Measurements from ENCODE around the gene SSBP1. TPM values are rescaled to one million over a fixed set of nuclear protein-coding genes. Genes with fewer than 3 reads are reported as not detected.
A peak's percentile ranks its signal among the peaks of the same experiment; 100 is the strongest.

Gene SSBP1
- total and polyA plus RNA-seq, 2 of the 4 experiments (the other 2 are of a cell fraction): 158 to 204 TPM

DNA sequence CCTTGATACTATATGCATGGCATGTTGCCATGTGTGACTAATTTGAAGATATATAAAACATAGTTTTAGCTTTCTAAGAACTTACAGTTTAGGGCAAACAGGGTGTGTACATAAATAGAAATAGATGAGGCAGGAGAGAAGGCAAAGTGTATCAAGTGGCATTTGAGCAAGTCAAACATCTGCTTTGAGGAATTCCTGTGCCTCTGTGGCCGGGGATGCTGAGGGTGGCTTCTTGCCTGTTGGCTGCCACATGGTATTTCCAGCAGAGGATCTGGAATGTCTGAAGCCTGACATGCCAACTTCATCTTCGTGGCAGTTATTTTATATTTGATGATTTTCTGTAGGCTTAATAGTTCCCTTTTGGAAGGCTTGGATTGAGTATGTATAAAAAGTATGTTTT is 6.0 kb downstream of the SSBP1 start:
- H3K27ac ChIP-seq (ENCODE audit: insufficient read depth, low read length): no peak overlapping the region
- intact Hi-C loops (cut with micrococcal nuclease): no loop called here

More for the DNA sequence above, 6.0 kb downstream of the SSBP1 start:
- no CpG with 5 or more reads among the region's 2 CpGs for WGBS, 2 experiments (ENCODE audit: extremely low coverage in 2 of 2, insufficient read length in 1 of 2)
- ATAC-seq (ENCODE audit: low read depth) (no peak), DNase-seq (peak; percentile 6)
- H3K23ac ChIP-seq (ENCODE audit: low read depth, low read length): no peak overlapping the region
- H3K18ac ChIP-seq (ENCODE audit: low read depth, low read length): no peak overlapping the region
- dilution Hi-C loops (cut with HindIII; ENCODE audit: low sequenced_read_pairs, unreplicated experiment) (no loop called here), in situ Hi-C loops (cut with MboI; ENCODE audit: low sequenced_read_pairs) (no loop called here)
- no peak overlapping the region for H3K4me2 ChIP-seq (ENCODE audit: low read depth, low read length)
- H3K36me3 ChIP-seq (ENCODE audit: control insufficient read depth, insufficient read depth, low read length): peaks cover 38% of the 10 kb centered on the region
- no peak overlapping the region for H2BK120ac ChIP-seq (ENCODE audit: low read depth, low read length)
- no peak overlapping the region for H3K4ac ChIP-seq (ENCODE audit: low read depth, low read length)
- H3K4me1 ChIP-seq (ENCODE audit: control insufficient read depth, insufficient read depth, low read length): no peaks in the 10 kb centered on the region
- no peak overlapping the region for H2AK9ac ChIP-seq (replicated peaks; ENCODE audit: low read depth, low read length, poor library complexity)
- H4K20me1 ChIP-seq (ENCODE audit: insufficient read depth, low read length): no peaks in the 10 kb centered on the region
- H4K8ac ChIP-seq (ENCODE audit: low read depth in 2 of 2, low read length in 2 of 2): no peak overlapping the region
- no peaks in the 10 kb centered on the region for H3K27me3 ChIP-seq (ENCODE audit: control insufficient read depth, insufficient read depth, low read length)
- H2AK5ac ChIP-seq (ENCODE audit: low read depth, low read length): no peak overlapping the region
- no peak overlapping the region for H3K14ac ChIP-seq (replicated peaks; ENCODE audit: low read depth, low read length)
- no peak overlapping the region for H4K91ac ChIP-seq (ENCODE audit: insufficient read depth, low read depth, low read length)
- H2BK15ac ChIP-seq (ENCODE audit: low read depth, low read length): no peak overlapping the region
- peaks cover 3% of the 10 kb centered on the region; the same call in 1 of the 2 replicates for H3K9me1 ChIP-seq (ENCODE audit: insufficient read depth, low read length)
- H3K9me3 ChIP-seq (ENCODE audit: control insufficient read depth, insufficient read depth, low read length): no peaks in the 10 kb centered on the region
- ChIA-PET POLR2A (ENCODE audit: unreplicated experiment) (no interaction called here), CTCF (no interaction called here)
- BruUV-seq (replicated peaks): no TSS peak
- H3K56ac ChIP-seq (ENCODE audit: extremely low read depth, insufficient read depth, low read length): no peak overlapping the region
- H2BK5ac ChIP-seq (ENCODE audit: low read depth, low read length, poor library complexity, severe bottlenecking): no peak overlapping the region
- H3K4me3 ChIP-seq (ENCODE audit: insufficient read depth, low read depth, low read length): no peak overlapping the region
- TF ChIP-seq BHLHE40 (IDR thresholded peaks at IDR 0.05; ENCODE audit: low read depth, low read length): no peak
- no peak for TF ChIP-seq RCOR1 (IDR thresholded peaks at IDR 0.05; ENCODE audit: insufficient replicate concordance, low read length)
- H2AFZ ChIP-seq (replicated peaks; ENCODE audit: low read length, poor library complexity): no peak overlapping the region
- H4K5ac ChIP-seq (ENCODE audit: low read depth, low read length): no peak overlapping the region
- H3K79me1 ChIP-seq (ENCODE audit: low read depth in 1 of 2, low read length in 2 of 2): peaks cover 11 to 19% of the 10 kb centered on the region in 2 experiments; a peak in 2 of 4 replicates
- H3K9ac ChIP-seq (ENCODE audit: low read depth, low read length): no peak overlapping the region
- no peak overlapping the region for H2BK20ac ChIP-seq (ENCODE audit: low read depth, low read length)
